ENCODE results near the gene GRM8.

The GRM8 gene

DNA sequence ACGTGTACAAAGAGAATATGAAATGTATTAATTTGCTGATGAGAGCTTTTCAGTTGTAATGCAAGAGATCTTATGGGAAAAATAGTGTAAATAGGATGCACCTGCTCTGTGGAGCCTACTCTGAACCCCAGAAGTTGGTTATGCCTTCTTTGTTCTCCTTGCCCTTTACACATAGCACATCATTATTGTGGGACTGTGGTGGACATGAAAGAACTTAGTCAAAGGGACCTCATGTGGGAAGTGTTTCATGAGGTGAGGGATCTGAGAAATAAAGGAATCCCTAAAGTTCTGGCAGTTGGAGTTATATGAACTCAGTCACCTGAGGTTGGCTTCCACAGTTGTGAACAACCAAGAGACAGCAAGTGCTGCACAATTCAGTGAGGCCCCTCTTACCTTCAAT lies 66.1 kb downstream of the GRM8 start:
- FAIRE-seq (no peak), DNase-seq (ENCODE audit: insufficient read length) (no peak)
- TF ChIP-seq POLR2A (IDR thresholded peaks at IDR 0.05; ENCODE audit: low read depth, low read length) (no peak), POLR2AphosphoS5 (IDR thresholded peaks at IDR 0.05; ENCODE audit: low read depth, low read length) (no peak), TAF1 (IDR thresholded peaks at IDR 0.05; ENCODE audit: borderline replicate concordance, low read depth, low read length) (no peak)

GRCh38 chr7:127177156-127177555 lies 75.6 kb downstream of the GRM8 start:
- no peak for TF ChIP-seq POLR2AphosphoS5 (IDR thresholded peaks at IDR 0.05; ENCODE audit: low read depth, low read length)
- no peak for TF ChIP-seq TAF1 (IDR thresholded peaks at IDR 0.05; ENCODE audit: borderline replicate concordance, low read depth, low read length)
- no peak for TF ChIP-seq POLR2A (IDR thresholded peaks at IDR 0.05; ENCODE audit: low read depth, low read length)
- FAIRE-seq: no peak
- DNase-seq (ENCODE audit: insufficient read length): no peak

- no peak for FAIRE-seq
Measured at GRCh38 chr7:127162366-127162765, 90.4 kb downstream of the GRM8 start.

GRCh38 chr7:127158659-127159058 lies 94.1 kb downstream of the GRM8 start:
- no peak for DNase-seq (ENCODE audit: insufficient read length)
- no peak for FAIRE-seq
- TF ChIP-seq TAF1 (IDR thresholded peaks at IDR 0.05; ENCODE audit: borderline replicate concordance, low read depth, low read length): no peak
- no peak for TF ChIP-seq POLR2AphosphoS5 (IDR thresholded peaks at IDR 0.05; ENCODE audit: low read depth, low read length)
- no peak for TF ChIP-seq POLR2A (IDR thresholded peaks at IDR 0.05; ENCODE audit: low read depth, low read length)

More at GRCh38 chr7:127162366-127162765, 90.4 kb downstream of the GRM8 start:
- no peak for DNase-seq (ENCODE audit: insufficient read length)
- TF ChIP-seq POLR2AphosphoS5 (IDR thresholded peaks at IDR 0.05; ENCODE audit: low read depth, low read length): no peak
- TF ChIP-seq TAF1 (IDR thresholded peaks at IDR 0.05; ENCODE audit: borderline replicate concordance, low read depth, low read length): no peak
- no peak for TF ChIP-seq POLR2A (IDR thresholded peaks at IDR 0.05; ENCODE audit: low read depth, low read length)

- no peak for TF ChIP-seq POLR2AphosphoS5 (IDR thresholded peaks at IDR 0.05; ENCODE audit: low read depth, low read length)
- no peak for DNase-seq (ENCODE audit: insufficient read length)
- no peak for FAIRE-seq
Measured at GRCh38 chr7:127154958-127155357, 97.8 kb downstream of the GRM8 start.

- DNase-seq (ENCODE audit: insufficient read length) (no peak), FAIRE-seq (no peak)
- TF ChIP-seq POLR2AphosphoS5 (IDR thresholded peaks at IDR 0.05; ENCODE audit: low read depth, low read length) (no peak), POLR2A (IDR thresholded peaks at IDR 0.05; ENCODE audit: low read depth, low read length) (no peak), TAF1 (IDR thresholded peaks at IDR 0.05; ENCODE audit: borderline replicate concordance, low read depth, low read length) (no peak)
Measured at GRCh38 chr7:127154101-127154500, 98.6 kb downstream of the GRM8 start.

DNA sequence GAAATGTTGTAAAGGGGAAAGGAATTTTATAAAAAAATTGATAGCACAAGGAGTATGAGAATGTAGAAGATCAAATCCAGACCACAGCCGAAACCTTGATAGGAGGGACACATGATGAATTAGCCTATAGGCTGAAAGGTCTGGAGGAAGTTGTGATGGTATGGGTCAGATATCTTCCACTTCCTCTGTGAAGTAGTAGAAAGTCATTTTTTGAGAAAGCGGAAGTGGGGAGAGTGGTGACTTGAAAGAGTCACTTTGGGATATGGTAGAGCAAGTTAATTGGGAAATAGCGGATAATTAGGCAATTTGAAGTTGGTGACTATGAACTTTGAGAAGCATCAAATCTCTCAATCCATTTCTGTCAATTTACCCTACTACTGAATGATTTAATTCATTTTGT lies 99.4 kb downstream of the GRM8 start:
- DNase-seq (ENCODE audit: insufficient read length) (no peak), FAIRE-seq (no peak)
- TF ChIP-seq TAF1 (IDR thresholded peaks at IDR 0.05; ENCODE audit: borderline replicate concordance, low read depth, low read length): no peak
- TF ChIP-seq POLR2AphosphoS5 (IDR thresholded peaks at IDR 0.05; ENCODE audit: low read depth, low read length): no peak
- TF ChIP-seq POLR2A (IDR thresholded peaks at IDR 0.05; ENCODE audit: low read depth, low read length): no peak

DNA sequence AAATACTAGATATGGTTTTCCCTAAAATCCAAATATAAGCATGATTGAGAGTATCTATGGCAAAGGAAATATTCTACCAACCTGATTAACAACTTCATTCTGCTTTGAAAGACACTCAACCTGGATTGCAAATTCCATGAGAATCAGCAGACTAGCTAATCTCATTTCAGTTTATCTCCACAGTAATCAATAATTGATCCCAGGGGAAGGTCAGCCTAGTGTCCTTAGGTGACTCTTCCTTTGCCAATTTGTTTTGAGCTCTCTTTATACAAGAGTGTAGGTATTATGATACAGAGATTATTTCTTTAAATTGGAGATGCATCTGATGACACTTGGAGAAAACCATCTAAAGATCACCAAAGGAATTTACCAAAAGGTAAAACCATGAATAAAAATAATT lies 100.3 kb downstream of the GRM8 start:
- TF ChIP-seq POLR2A (IDR thresholded peaks at IDR 0.05; ENCODE audit: low read depth, low read length): no peak
- TF ChIP-seq TAF1 (IDR thresholded peaks at IDR 0.05; ENCODE audit: borderline replicate concordance, low read depth, low read length): no peak
- no peak for TF ChIP-seq POLR2AphosphoS5 (IDR thresholded peaks at IDR 0.05; ENCODE audit: low read depth, low read length)
- FAIRE-seq (no peak), DNase-seq (ENCODE audit: insufficient read length) (no peak)

DNA sequence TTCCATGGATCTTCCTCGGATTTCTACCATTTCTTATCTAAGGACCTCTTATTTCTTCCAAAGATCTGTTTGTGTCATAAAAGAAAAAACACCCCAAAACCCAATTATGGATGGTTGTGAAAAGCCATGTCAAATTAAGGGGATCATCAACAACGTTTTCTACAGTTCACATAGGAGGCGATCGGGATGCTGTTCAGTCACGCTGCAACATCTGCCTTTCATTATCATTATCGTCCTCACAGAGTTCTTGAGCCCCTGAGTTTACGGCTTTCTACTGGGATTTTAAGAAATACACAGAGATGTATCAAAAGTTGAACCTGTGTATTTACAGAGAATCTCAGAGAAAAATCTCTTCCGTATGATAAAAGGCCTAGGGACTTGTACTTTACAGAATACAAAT lies 101.4 kb downstream of the GRM8 start:
- FAIRE-seq (no peak), DNase-seq (ENCODE audit: insufficient read length) (no peak)
- TF ChIP-seq TAF1 (IDR thresholded peaks at IDR 0.05; ENCODE audit: borderline replicate concordance, low read depth, low read length): no peak
- TF ChIP-seq POLR2AphosphoS5 (IDR thresholded peaks at IDR 0.05; ENCODE audit: low read depth, low read length): no peak
- TF ChIP-seq POLR2A (IDR thresholded peaks at IDR 0.05; ENCODE audit: low read depth, low read length): no peak

GRCh38 chr7:127150543-127150942 lies 102.2 kb downstream of the GRM8 start:
- DNase-seq (ENCODE audit: insufficient read length): no peak
- TF ChIP-seq POLR2AphosphoS5 (IDR thresholded peaks at IDR 0.05; ENCODE audit: low read depth, low read length) (no peak), POLR2A (IDR thresholded peaks at IDR 0.05; ENCODE audit: low read depth, low read length) (no peak), TAF1 (IDR thresholded peaks at IDR 0.05; ENCODE audit: borderline replicate concordance, low read depth, low read length) (no peak)
- no peak for FAIRE-seq

DNA sequence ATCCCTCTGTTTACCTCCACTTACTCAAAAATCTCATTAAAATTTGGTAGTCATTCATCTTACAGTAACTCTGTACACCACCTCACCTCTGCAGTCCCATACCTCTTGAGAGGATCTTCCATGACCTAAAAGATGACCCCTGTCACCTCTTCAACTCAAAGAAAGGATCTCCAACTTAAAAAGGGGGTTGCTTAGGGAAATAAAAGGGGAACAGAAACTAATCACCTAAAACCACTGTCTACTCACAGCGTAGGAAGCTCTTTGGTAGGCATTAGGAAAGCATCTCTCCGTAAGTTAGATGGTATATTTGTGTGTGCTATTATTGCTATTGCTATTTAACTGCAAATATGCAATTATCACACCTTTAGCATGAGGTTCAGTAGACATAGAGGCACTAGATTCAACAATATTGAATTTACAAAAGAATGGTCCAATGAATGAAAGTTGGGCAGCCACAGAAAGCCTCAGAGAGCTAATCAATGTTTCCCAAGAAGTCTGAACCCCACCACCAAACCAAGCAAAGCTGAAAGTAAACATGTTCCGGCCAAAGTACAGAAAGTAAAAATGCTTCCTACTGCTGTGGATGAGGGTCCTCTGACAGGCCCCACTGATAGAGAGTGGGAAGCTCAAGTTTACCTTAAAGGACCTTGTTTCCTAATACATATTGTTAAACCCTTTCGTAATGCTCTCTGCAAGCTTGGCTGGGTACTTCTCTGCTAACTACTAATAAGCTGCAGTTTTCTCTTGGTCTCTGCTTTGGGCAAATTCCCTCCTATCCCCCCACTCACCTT lies 105.8 kb downstream of the GRM8 start:
- FAIRE-seq: no peak
- TF ChIP-seq TAF1 (IDR thresholded peaks at IDR 0.05; ENCODE audit: borderline replicate concordance, low read depth, low read length) (no peak), POLR2A (IDR thresholded peaks at IDR 0.05; ENCODE audit: low read depth, low read length) (no peak), POLR2AphosphoS5 (IDR thresholded peaks at IDR 0.05; ENCODE audit: low read depth, low read length) (no peak)

DNA sequence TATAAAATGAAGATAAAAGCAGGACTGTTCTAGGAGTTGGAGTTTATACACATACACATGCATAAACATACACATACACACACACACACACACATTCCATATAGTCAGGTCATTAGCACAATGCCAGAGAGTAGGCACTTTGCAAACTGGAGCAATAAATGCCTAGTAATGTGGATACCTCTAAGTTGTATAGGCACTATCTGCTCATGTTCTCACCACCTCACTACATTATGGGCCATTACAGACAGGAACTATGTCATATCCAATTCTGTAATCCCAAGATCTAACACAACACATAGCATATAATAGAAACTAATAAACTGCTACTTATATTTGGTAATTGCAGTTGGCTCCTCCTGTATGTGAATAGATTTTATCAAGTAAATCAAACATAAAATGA lies 115.6 kb downstream of the GRM8 start:
- FAIRE-seq (no peak), DNase-seq (ENCODE audit: insufficient read length) (no peak)
- TF ChIP-seq POLR2AphosphoS5 (IDR thresholded peaks at IDR 0.05; ENCODE audit: low read depth, low read length) (no peak), POLR2A (IDR thresholded peaks at IDR 0.05; ENCODE audit: low read depth, low read length) (no peak), TAF1 (IDR thresholded peaks at IDR 0.05; ENCODE audit: borderline replicate concordance, low read depth, low read length) (no peak)

More for the DNA sequence above, 105.8 kb downstream of the GRM8 start:
- DNase-seq (ENCODE audit: insufficient read length): no peak

All from GM12892 (cell line).